Measurements from ENCODE around the gene NDUFS6. TPM values are rescaled to one million over a fixed set of nuclear protein-coding genes. Genes with fewer than 3 reads are reported as not detected.
A peak's percentile ranks its signal among the peaks of the same experiment; 100 is the strongest.

The NDUFS6 gene
- total and polyA plus RNA-seq, 10 donors: 18.2 to 74.2 (median 29.2) TPM

DNA sequence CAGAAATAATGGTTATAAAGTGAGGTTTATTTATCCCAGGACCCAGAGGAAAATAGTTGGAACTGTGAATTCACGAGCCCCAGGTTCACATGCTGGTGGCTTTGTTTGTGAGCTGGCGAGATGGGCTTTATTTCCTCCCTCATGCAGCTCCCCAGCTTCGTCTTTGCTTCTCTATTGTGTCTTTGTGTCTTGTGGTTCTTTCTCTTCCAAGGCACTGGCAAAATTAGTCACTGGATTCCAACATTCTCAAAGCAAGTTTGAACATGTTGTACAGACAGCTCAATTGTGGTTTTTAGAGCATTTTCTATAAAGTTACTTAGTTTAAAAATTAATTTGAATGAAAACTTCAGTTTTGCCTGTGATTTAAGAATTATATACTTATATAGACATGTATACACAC is 7.2 kb downstream of the NDUFS6 start:
- peaks cover 0 to 43% (median 3%) of the 10 kb centered on the region in 6 donors for H3K4me1 ChIP-seq
- WGBS, 5 donors: 54 to 86% (median 71%) methylated on average over 3 of the region's 3 CpGs
- H3K27me3 ChIP-seq (replicated peaks in 1 of 7): no peaks in the 10 kb centered on the region
- H3K9me3 ChIP-seq: no peaks in the 10 kb centered on the region
- H3K4me3 ChIP-seq: no peak overlapping the region
- H3K27ac ChIP-seq: no peak overlapping the region
- intact Hi-C loops (cut with DNase I; ENCODE audit: low total_unique reads): no loop called here
- DNase-seq: no peak
- peaks cover 0 to 100% (median 87%) of the 10 kb centered on the region in 6 donors for H3K36me3 ChIP-seq
- TF ChIP-seq, protein P1, sequence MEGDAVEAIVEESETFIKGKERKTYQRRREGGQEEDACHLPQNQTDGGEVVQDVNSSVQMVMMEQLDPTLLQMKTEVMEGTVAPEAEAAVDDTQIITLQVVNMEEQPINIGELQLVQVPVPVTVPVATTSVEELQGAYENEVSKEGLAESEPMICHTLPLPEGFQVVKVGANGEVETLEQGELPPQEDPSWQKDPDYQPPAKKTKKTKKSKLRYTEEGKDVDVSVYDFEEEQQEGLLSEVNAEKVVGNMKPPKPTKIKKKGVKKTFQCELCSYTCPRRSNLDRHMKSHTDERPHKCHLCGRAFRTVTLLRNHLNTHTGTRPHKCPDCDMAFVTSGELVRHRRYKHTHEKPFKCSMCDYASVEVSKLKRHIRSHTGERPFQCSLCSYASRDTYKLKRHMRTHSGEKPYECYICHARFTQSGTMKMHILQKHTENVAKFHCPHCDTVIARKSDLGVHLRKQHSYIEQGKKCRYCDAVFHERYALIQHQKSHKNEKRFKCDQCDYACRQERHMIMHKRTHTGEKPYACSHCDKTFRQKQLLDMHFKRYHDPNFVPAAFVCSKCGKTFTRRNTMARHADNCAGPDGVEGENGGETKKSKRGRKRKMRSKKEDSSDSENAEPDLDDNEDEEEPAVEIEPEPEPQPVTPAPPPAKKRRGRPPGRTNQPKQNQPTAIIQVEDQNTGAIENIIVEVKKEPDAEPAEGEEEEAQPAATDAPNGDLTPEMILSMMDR (IDR thresholded peaks at IDR 0.05 in 8 of 11, conservative IDR thresholded peaks at IDR 0.05 in 3 of 11): no peak
- TF ChIP-seq POLR2AphosphoS5 (IDR thresholded peaks at IDR 0.05) (no peak), POLR2A (IDR thresholded peaks at IDR 0.05) (no peak)

DNA sequence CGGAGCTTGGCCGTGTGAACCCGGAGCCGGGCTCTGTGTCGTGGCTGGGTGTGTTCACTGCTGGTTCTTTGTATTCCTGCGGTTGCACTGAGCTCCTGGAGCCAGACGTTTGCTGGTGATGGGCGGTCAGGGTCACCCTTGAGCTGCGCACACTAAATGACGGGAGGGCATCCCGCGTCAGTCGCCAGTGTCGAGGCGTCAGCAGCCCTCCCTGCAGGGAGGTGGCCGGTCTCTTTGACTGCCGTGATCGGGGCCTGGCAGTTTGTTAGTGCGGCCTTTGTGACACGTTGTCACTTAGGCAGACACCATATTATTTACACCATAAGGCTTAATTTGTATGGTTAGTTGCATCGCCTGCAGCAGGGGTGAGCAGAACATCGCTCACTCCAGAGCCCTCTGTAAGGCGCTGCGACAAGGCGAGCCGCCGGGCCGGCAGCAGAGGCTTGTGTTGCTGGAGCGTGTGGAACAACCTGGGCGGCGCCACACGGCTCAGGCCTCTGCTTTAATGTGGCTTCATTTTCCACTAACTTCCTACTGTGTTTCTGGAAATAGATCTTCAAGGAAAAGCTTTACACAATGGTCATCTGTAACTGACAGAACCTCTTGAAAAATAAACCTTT is 8.3 kb downstream of the NDUFS6 start:
- H3K4me1 ChIP-seq: peaks cover 0 to 32% (median 0%) of the 10 kb centered on the region in 6 donors
- peaks cover 0 to 100% (median 86%) of the 10 kb centered on the region in 6 donors for H3K36me3 ChIP-seq
- no peaks in the 10 kb centered on the region for H3K27me3 ChIP-seq (replicated peaks in 1 of 7)
- H3K27ac ChIP-seq: no peak overlapping the region
- no peaks in the 10 kb centered on the region for H3K9me3 ChIP-seq
- WGBS, 5 donors: 92 to 96% (median 93%) methylated on average over 20 to 32 of the region's 32 CpGs
- TF ChIP-seq POLR2AphosphoS5 (IDR thresholded peaks at IDR 0.05) (peak in 1 of 3 donors; percentile 22), POLR2A (IDR thresholded peaks at IDR 0.05) (no peak)
- TF ChIP-seq, protein P1 (IDR thresholded peaks at IDR 0.05 in 8 of 11, conservative IDR thresholded peaks at IDR 0.05 in 3 of 11): no peak
- intact Hi-C loops (cut with DNase I; ENCODE audit: low total_unique reads): no loop called here
- DNase-seq: peak; percentile 36
- H3K4me3 ChIP-seq: no peak overlapping the region

DNA sequence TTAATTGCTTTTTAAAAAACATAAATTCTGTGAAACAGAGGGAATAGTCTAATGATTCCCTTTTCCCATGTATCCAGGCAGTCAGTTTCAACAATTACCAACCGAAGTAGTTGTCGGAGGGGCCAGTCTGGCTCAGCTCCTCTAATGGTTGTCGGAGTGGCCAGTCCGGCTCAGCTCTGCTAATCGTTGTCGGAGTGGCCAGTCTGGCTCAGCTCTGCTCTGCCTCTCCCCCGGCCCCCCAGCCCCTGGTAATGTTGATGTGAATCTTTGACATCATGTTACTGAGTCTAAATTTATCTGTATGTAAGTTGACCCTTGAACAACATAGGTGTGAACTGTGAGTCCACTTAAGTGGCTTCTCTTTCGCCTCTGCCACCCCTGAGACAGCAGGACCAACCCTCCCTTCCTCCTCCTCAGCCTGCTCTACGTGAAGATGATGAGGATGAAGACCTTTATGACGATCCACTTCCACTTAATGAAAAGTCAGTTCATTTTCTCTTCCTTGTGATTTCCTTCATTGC is 9.4 kb downstream of the NDUFS6 start:
- peaks cover 0 to 25% (median 0%) of the 10 kb centered on the region in 6 donors for H3K4me1 ChIP-seq
- no peak for DNase-seq
- intact Hi-C loops (cut with DNase I; ENCODE audit: low total_unique reads): no loop called here
- H3K9me3 ChIP-seq: no peaks in the 10 kb centered on the region
- 89 to 96% (median 94%) methylated on average over 10 of the region's 10 CpGs for WGBS, 5 donors
- H3K4me3 ChIP-seq: no peak overlapping the region
- peaks cover 3 to 100% (median 86%) of the 10 kb centered on the region in 6 donors for H3K36me3 ChIP-seq
- H3K27me3 ChIP-seq (replicated peaks in 1 of 7): no peaks in the 10 kb centered on the region
- no peak for TF ChIP-seq POLR2A (IDR thresholded peaks at IDR 0.05)
- TF ChIP-seq, protein P1 (IDR thresholded peaks at IDR 0.05 in 8 of 11, conservative IDR thresholded peaks at IDR 0.05 in 3 of 11): no peak
- no peak overlapping the region for H3K27ac ChIP-seq

DNA sequence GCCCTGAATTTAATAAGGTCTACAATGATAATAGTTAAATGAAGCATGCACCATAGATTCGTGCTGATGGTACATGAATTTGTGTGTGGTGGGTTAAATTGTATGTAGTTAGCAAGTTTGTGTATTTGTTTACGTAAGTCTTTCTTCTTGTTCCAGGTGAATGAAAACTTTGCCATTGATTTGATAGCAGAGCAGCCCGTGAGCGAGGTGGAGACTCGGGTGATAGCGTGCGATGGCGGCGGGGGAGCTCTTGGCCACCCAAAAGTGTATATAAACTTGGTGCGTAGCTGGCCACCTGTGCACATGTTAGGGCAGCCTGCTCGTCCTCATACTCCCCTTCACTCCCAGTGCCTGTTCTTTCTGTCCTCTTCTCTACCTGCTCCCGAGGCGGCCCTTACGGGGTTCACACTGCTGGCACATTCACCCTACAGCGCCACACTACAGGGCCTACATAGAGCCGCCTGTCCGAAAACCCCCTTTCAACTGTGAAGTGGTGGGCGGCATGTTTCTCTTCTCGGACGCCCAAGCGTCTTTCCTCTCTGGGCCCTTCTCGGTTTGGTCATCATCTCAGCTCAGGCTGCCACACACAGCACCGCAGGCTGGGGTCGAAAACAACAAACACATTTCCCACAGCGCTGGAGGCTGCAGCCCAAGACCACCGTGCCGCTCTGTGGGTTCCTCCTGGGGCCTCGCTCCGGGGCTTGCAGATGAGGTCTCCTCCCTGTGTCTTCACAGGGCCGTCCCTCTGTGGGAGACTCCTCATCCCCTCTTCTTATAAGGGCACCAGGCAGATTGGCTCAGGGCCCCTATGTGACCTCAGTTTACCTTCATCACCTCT is 13.2 kb downstream of the NDUFS6 start:
- H3K9me3 ChIP-seq: no peaks in the 10 kb centered on the region
- H3K27ac ChIP-seq: no peak overlapping the region
- WGBS, 5 donors: 90 to 97% (median 95%) methylated on average over 27 to 30 of the region's 30 CpGs
- no peaks in the 10 kb centered on the region for H3K27me3 ChIP-seq (replicated peaks in 1 of 7)
- intact Hi-C loops (cut with DNase I; ENCODE audit: low total_unique reads): no loop called here
- no peak overlapping the region for H3K4me3 ChIP-seq
- peaks cover 3 to 100% (median 78%) of the 10 kb centered on the region in 6 donors for H3K36me3 ChIP-seq
- no peak for TF ChIP-seq POLR2A (IDR thresholded peaks at IDR 0.05)
- TF ChIP-seq, protein P1 (IDR thresholded peaks at IDR 0.05 in 8 of 11, conservative IDR thresholded peaks at IDR 0.05 in 3 of 11): no peak
- no peak for TF ChIP-seq POLR2AphosphoS5 (IDR thresholded peaks at IDR 0.05)
- DNase-seq: peak; percentile 39
- no peaks in the 10 kb centered on the region for H3K4me1 ChIP-seq
